SK-N-SH treated with all-trans-retinoic acid at 6 μM for 48 hours (cell line): Measurements from ENCODE around the gene SARS2.

ENCODE experiments used
- ATAC-seq: fragments of 200-7000 bp; cut with Tn5 transposase; 3 replicates; pipeline ENCODE4 v1.9.1; 2020; ENCODE audit warnings: mild to moderate bottlenecking, moderate library complexity
- ARNTL ChIP-seq: fragments of 450-650 bp; formaldehyde crosslinking; IDR thresholded peaks from 2 replicates; pipeline ENCODE4 v1.5.0; 2020; ENCODE audit warnings: low read depth, mild to moderate bottlenecking, moderate library complexity, borderline replicate concordance
- BACH2 ChIP-seq: fragments of 250-450 bp; sonication (Bioruptor Pico); IDR thresholded peaks from 2 replicates; pipeline ENCODE4 v1.9.0; 2021; ENCODE audit warnings: mild to moderate bottlenecking, borderline replicate concordance
- CREB5 ChIP-seq: fragments of 250-450 bp; sonication (Bioruptor Pico); IDR thresholded peaks from 2 replicates; pipeline ENCODE4 v1.5.1; 2020; ENCODE audit warnings: low read depth, mild to moderate bottlenecking, moderate library complexity
- CSDC2 ChIP-seq: fragments of 250-450 bp; sonication (Bioruptor Pico); IDR thresholded peaks from 2 replicates; pipeline ENCODE4 v1.5.0; 2020; ENCODE audit warnings: mild to moderate bottlenecking, moderate library complexity
- ESRRG ChIP-seq: fragments of 250-450 bp; sonication (Bioruptor Pico); IDR thresholded peaks from 2 replicates; pipeline ENCODE4 v1.6.1; 2021; ENCODE audit warnings: mild to moderate bottlenecking
- ISL1 ChIP-seq: fragments of 250-450 bp; sonication (Bioruptor Pico); IDR thresholded peaks from 2 replicates; pipeline ENCODE4 v2.1.2; 2022; ENCODE audit warnings: mild to moderate bottlenecking, moderate library complexity
- PATZ1 ChIP-seq: fragments of 250-450 bp; sonication (Bioruptor Pico); IDR thresholded peaks from 2 replicates; pipeline ENCODE4 v1.8.0; 2020; ENCODE audit warnings: mild to moderate bottlenecking, moderate library complexity, borderline replicate concordance
- POU6F1 ChIP-seq: fragments of 250-450 bp; sonication (Bioruptor Pico); IDR thresholded peaks from 2 replicates; pipeline ENCODE4 v1.8.0; 2021; ENCODE audit warnings: low read depth, mild to moderate bottlenecking, moderate library complexity, borderline replicate concordance
- PPARA ChIP-seq: fragments of 250-450 bp; sonication (Bioruptor Pico); IDR thresholded peaks from 2 replicates; pipeline ENCODE4 v1.5.0; 2020; ENCODE audit warnings: mild to moderate bottlenecking, borderline replicate concordance
- RARB ChIP-seq: fragments of 250-450 bp; sonication (Bioruptor Pico); IDR thresholded peaks from 2 replicates; pipeline ENCODE4 v1.8.0; 2021; ENCODE audit warnings: mild to moderate bottlenecking, moderate library complexity
- SNAI2 ChIP-seq: fragments of 250-450 bp; sonication (Bioruptor Pico); IDR thresholded peaks from 2 replicates; pipeline ENCODE4 v1.5.0; 2020; ENCODE audit warnings: mild to moderate bottlenecking, moderate library complexity
- TCF4 ChIP-seq: fragments of 250-450 bp; sonication (Bioruptor Pico); IDR thresholded peaks from 2 replicates; pipeline ENCODE4 v1.8.0; 2021; ENCODE audit warnings: mild to moderate bottlenecking, moderate library complexity, borderline replicate concordance
- TOX ChIP-seq: fragments of 250-450 bp; sonication (Bioruptor Pico); IDR thresholded peaks from 2 replicates; pipeline ENCODE4 v1.8.0; 2021; ENCODE audit warnings: mild to moderate bottlenecking, moderate library complexity, borderline replicate concordance
- TSHZ2 ChIP-seq: fragments of 250-450 bp; sonication (Bioruptor Pico); IDR thresholded peaks from 2 replicates; pipeline ENCODE4 v1.5.0; 2020; ENCODE audit warnings: mild to moderate bottlenecking, moderate library complexity
- ZC3H10 ChIP-seq: fragments of 250-450 bp; sonication (Bioruptor Pico); IDR thresholded peaks from 2 replicates; pipeline ENCODE4 v1.5.1; 2021; ENCODE audit warnings: mild to moderate bottlenecking, moderate library complexity
- ZFP3 ChIP-seq: fragments of 250-450 bp; sonication (Bioruptor Pico); IDR thresholded peaks from 2 replicates; pipeline ENCODE4 v1.5.0; 2020; ENCODE audit warnings: mild to moderate bottlenecking, moderate library complexity
- ZFP30 ChIP-seq: fragments of 450-650 bp; formaldehyde crosslinking; IDR thresholded peaks from 2 replicates; pipeline ENCODE4 v1.5.0; 2022; ENCODE audit warnings: mild to moderate bottlenecking, moderate library complexity
- ZNF565 ChIP-seq: fragments of 450-650 bp; formaldehyde crosslinking; conservative IDR thresholded peaks from 2 replicates; pipeline ENCODE4 v1.5.0; 2020; ENCODE audit warnings: low read depth, mild to moderate bottlenecking, moderate library complexity
- ZNF70 ChIP-seq: fragments of 450-650 bp; formaldehyde crosslinking; IDR thresholded peaks from 2 replicates; pipeline ENCODE4 v1.5.0; 2020; ENCODE audit warnings: mild to moderate bottlenecking, moderate library complexity

The SARS2 gene

GRCh38 chr19:38953677-38954076, 23.1 kb upstream of the SARS2 start (continued):
- TF ChIP-seq ZFP30 (CRISPR knock-in tag) (no peak), CREB5 (CRISPR knock-in tag) (no peak), TCF4 (CRISPR knock-in tag) (no peak), RARB (CRISPR knock-in tag) (no peak), ESRRG (no peak)

GRCh38 chr19:38952395-38953165, 22.0 kb upstream of the SARS2 start:
- no peak for ATAC-seq
- TF ChIP-seq POU6F1 (CRISPR knock-in tag) (no peak), ARNTL (CRISPR knock-in tag) (no peak), TCF4 (CRISPR knock-in tag) (no peak), TOX (CRISPR knock-in tag) (no peak), CSDC2 (CRISPR knock-in tag) (no peak), ZNF70 (CRISPR knock-in tag) (no peak)

- ATAC-seq, result no peak
- no peak for TF ChIP-seq CREB5 (CRISPR knock-in tag)
- TF ChIP-seq TCF4 (CRISPR knock-in tag), result no peak
- no peak for TF ChIP-seq ZFP3
- TF ChIP-seq ISL1 (CRISPR knock-in tag), result no peak
- no peak for TF ChIP-seq PPARA
- no peak for TF ChIP-seq SNAI2
- TF ChIP-seq CSDC2 (CRISPR knock-in tag), result no peak
- no peak for TF ChIP-seq ARNTL (CRISPR knock-in tag)
- no peak for TF ChIP-seq RARB (CRISPR knock-in tag)
- no peak for TF ChIP-seq ZNF70 (CRISPR knock-in tag)
Observed at GRCh38 chr19:38951187-38951586, 20.6 kb upstream of the SARS2 start.

GRCh38 chr19:38949580-38950367, 19.2 kb upstream of the SARS2 start:
- TF ChIP-seq TSHZ2 (CRISPR knock-in tag) (no peak), ARNTL (CRISPR knock-in tag) (no peak), SNAI2 (no peak), ZFP30 (CRISPR knock-in tag) (no peak), TCF4 (CRISPR knock-in tag) (no peak), POU6F1 (CRISPR knock-in tag) (no peak), ZC3H10 (CRISPR knock-in tag) (no peak), BACH2 (no peak), ESRRG (no peak), PPARA (no peak), ZFP3 (no peak), TOX (CRISPR knock-in tag) (no peak), ZNF565 (CRISPR knock-in tag) (no peak), ISL1 (CRISPR knock-in tag) (no peak), ZNF70 (CRISPR knock-in tag) (no peak), PATZ1 (CRISPR knock-in tag) (no peak), CREB5 (CRISPR knock-in tag) (no peak)
- TF ChIP-seq, all 23 proteins: peak for 0
- ATAC-seq, result peak; percentile 78
